ENCODE data around the gene MCC.

Gene MCC

GRCh38 chr5:113034182-113034773 is 454.0 kb downstream of the MCC start:
- H3K27ac ChIP-seq, result no peak overlapping the region
- TF ChIP-seq CTCF (IDR thresholded peaks at IDR 0.05) (no peak), ZFX (IDR thresholded peaks at IDR 0.05; ENCODE audit: borderline replicate concordance) (no peak)

GRCh38 chr5:113031557-113031956 is 456.7 kb downstream of the MCC start:
- H3K27ac ChIP-seq, result no peak overlapping the region
- TF ChIP-seq ZFX (IDR thresholded peaks at IDR 0.05; ENCODE audit: borderline replicate concordance), result no peak
- no peak for TF ChIP-seq CTCF (IDR thresholded peaks at IDR 0.05)

- no peak overlapping the region for H3K27ac ChIP-seq
- TF ChIP-seq CTCF (IDR thresholded peaks at IDR 0.05) (no peak), ZFX (IDR thresholded peaks at IDR 0.05; ENCODE audit: borderline replicate concordance) (no peak)
These were observed 457.1 kb downstream of the MCC start for GRCh38 chr5:113031104-113031503.

- TF ChIP-seq CTCF (IDR thresholded peaks at IDR 0.05) (no peak), ZFX (IDR thresholded peaks at IDR 0.05; ENCODE audit: borderline replicate concordance) (no peak)
- H3K27ac ChIP-seq, result no peak overlapping the region
These were observed 458.6 kb downstream of the MCC start for GRCh38 chr5:113029614-113030013.

DNA sequence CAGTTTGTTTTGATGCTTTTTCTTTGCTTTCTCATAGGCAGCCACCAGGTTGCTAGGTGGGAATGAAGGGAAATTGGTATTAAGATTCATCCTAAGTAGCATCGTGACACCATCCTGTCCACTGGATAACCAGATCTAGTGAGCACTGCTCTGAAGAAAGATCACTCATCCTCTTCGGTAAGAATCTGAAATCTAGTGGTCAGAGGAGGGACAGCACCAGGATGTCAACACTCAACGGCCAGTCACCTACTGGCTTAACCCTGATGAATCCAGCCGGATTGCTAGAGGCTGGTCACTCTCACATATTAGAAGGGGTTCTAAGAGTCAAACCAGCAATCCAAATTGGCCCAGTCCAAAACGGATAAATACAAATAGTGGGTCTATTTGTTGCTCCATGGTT is 460.8 kb downstream of the MCC start:
- TF ChIP-seq ZFX (IDR thresholded peaks at IDR 0.05; ENCODE audit: borderline replicate concordance) (no peak), CTCF (IDR thresholded peaks at IDR 0.05) (no peak)
- no peak overlapping the region for H3K27ac ChIP-seq

DNA sequence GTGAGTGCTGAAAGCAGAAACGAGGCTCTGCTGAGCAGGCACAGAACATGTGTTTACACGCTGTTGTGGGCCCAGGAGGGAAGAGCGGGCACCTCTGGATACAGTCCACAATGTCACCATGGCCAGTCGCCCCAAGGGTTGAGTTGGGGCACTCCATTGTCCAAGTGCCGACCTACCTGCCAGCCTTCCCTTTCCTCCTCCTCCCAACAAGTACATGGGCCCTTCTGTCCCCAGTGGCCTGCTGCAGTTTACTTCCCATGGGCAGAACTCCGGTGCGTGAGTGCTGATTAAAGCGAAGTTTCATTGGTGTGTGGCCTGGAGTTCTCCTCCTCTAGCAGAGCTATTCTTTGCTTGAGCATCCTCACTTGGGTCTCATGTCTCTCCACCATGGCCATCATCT is 461.2 kb downstream of the MCC start:
- TF ChIP-seq CTCF (IDR thresholded peaks at IDR 0.05) (no peak), ZFX (IDR thresholded peaks at IDR 0.05; ENCODE audit: borderline replicate concordance) (no peak)
- no peak overlapping the region for H3K27ac ChIP-seq

DNA sequence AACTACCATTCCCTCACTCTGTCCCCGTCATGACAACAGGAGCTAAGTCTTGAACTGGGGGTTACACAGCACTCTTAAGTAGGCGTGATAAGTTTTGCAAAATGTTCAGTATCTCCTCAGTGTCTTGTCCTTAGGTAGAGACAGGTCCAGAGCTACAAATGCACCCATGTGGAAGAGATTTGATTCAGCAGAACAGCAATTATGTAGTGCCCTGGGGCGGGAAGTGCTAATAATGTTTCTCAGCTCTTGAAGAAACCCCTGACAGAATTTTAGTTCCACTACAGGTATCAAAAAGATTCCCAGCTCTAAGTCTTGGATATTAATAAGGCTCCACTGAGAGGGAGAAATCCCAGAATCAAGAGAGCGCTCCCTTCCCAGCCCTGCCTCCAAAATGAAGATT is 462.0 kb downstream of the MCC start:
- TF ChIP-seq ZFX (IDR thresholded peaks at IDR 0.05; ENCODE audit: borderline replicate concordance) (no peak), CTCF (IDR thresholded peaks at IDR 0.05) (no peak)
- H3K27ac ChIP-seq, result no peak overlapping the region
